NCI-H2196 treated with DMSO at 0.1 percent for 48 hours (cell line): Measurements from ENCODE around the gene RPS8.
A peak's percentile ranks its signal among the peaks of the same experiment; 100 is the strongest.
"Not testable (repeated sequence)": the region's sequence is repeated elsewhere in the genome, so short reads cannot be mapped to it uniquely, and the experiment has no call there.

Experiments used
- DNase-seq: peaks from one replicate; lab custom pipeline; 2025; ENCODE audit not compliant: unreplicated experiment; lab: John Stamatoyannopoulos, UW

Gene RPS8

GRCh38 chr1:44775078-44775929, at the start of gene RPS8:
TSS of gene RPS8 (plus strand) at chr1:44775540. CDS start at chr1:44775597, 57 bp downstream.
- DNase-seq = peak; percentile 84

DNA sequence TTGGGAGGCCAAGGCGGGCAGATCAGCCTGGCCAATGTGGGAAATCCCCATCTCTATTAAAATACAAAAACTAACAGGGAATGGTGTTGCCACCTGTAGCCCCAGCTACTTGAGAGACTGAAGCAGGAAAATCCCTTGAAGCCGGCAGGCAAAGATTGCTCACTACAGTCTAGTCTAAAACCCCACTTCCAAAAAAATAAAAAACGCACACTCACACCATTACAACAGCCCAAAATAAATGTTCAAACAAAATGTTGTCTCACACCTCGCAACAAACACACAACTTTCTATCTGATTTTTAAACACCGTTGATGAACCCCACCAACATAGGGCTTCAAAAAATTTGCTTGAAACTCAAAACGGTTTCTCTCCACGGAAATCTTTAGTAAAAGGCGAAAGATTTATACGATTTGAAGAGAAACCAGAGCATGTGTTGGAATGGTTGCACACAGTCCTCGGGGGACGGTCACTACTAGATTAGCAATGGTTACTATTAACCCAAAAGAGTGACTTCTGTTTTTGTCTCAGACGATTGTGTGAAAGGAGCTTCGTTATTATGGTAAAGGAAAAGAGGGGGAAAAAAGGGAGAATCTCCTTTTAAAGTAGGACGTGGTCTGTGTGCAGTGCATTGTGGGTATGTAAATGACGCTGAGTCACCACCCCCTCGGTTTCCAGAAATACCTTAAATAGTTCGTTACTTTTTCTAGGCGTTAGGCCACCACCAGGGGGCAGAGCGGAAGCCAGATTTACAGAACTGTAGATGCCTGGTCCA, 44.4 kb upstream of the RPS8 start, which contains the start of gene RNU5D-1:
Gene RNU5D-1 (minus strand): TSS at position 430 of the 772 bp plus-strand sequence.
- DNase-seq = peak; percentile 88

DNA sequence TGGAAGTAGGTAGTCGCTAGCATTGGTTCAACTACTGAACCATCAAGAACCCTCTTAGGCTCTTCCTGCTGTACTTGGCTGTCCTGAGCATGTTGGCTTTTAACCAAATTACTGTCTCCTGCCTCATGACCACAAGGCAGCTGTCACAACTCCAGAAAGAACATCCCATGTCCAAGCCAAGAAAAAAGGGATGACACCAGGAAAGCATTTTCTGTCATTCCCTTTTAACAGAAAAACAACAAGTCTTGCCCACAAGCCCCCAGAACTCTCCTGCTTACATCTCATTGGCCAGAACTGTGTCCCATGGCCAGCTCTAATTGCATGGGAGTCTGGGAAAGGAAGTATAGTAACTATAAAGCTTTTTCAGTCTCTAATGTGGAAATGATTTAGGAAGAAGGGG, 42.0 kb upstream of the RPS8 start:
- no peak for DNase-seq

DNA sequence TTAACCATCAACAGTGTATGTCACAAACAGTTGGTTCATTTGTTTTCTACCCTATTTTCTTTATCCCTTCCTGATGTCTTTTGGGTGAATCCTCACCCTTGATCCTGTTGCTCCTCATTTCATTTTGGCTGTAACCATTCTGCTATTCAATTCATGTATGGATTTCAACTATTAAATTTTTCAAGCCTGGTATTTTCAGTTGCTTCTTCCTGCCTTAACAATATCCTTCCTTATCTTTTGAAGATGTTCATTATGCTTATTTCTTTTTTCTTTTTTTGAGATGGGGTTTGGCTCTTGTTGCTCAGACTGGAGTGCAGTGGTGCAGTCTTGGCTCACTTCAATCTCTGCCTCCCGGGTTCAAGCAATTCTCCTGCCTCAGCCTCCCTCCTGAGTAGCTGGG, 41.6 kb upstream of the RPS8 start:
- DNase-seq = no peak

DNA sequence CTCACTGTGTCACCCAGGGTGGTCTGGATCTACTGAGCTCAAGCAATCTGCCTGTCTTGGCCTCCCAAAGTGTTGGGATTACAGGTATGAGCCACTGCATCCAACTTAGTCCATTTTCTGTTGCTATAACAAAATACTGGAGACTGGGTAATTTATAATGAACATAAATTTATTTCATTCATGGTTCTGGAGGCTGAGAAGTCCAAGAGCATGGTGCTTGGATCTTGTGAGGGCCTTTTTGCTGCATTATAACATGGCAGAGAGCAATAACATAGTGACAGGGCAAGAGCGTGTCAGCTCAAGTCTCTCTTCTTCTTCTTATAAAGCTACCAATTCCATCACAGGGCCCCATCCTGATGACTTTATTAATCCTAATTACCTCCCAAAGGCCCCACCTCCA, 39.3 kb upstream of the RPS8 start:
- no peak for DNase-seq

- DNase-seq = not testable (repeated sequence)
Observed at GRCh38 chr1:44738953-44739306, 36.4 kb upstream of the RPS8 start.

DNA sequence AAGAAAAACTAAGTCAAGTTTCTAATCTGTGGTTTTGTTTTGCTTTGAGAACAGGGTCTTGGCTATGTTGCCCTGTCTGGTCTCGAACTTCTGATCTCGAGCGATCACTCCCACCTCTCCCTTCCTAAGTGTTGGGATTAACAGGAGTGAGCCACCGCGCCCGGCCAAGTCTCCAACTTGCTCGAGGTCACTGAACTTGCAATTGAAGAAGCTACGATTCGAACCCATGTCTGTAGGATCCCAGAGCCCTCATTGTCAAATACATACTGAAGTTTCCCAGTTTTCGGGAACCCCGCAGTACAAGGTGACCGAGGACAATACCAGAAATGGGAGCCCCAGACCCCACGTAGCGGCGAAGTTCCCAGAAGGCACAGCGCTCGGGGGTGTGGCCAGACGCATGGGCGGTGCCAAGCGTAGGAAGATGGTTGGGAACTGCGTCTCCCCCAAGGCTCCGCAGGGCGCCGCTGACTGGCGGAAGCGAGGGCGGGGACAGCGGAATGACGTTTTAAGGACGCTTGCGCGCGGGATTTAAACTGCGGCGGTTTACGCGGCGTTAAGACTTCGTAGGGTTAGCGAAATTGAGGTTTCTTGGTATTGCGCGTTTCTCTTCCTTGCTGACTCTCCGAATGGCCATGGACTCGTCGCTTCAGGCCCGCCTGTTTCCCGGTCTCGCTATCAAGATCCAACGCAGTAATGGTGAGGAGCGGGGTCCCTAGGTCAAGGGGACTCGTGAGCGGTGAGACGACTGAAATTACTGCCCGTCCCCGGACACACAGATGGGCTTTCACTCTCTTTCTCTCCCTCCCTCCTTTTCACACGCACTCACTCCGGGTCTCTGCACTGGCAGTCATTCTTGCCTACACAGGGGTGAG, 35.8 kb upstream of the RPS8 start, which contains the start of gene KIF2C:
Gene KIF2C (plus strand): TSS at position 531 of the 872 bp plus-strand sequence. CDS start 96 bp downstream, at position 627.
- DNase-seq = peak; percentile 94

- no peak for DNase-seq
Observed at GRCh38 chr1:44740179-44740617, 35.1 kb upstream of the RPS8 start.

- DNase-seq = no peak
Observed at GRCh38 chr1:44743211-44743610, 32.1 kb upstream of the RPS8 start.

DNA sequence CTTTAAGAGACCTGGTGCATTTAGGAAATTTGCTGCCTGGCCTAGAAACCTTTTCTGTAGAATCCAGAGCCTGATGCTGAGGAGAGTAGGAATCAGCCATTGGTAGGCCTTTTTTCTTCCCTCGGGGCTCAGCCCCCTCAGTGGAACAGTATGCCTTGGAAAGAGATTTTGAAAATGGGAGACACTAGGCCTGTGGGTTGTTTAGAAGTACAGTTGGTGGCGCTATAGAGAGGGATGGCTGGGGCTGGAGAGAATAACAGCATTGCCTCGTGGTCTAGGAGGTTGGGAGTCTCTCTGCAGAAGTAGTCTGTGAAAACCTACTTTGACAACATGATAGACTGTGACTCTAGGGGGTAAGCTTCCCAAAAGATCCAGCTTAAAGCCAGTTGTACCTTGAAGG, 27.5 kb upstream of the RPS8 start:
- DNase-seq = no peak

- DNase-seq = no peak
Observed at GRCh38 chr1:44757420-44757819, 17.9 kb upstream of the RPS8 start.

GRCh38 chr1:44759077-44759476, 16.3 kb upstream of the RPS8 start:
- no peak for DNase-seq

- DNase-seq = no peak
Observed at GRCh38 chr1:44760876-44761275, 14.5 kb upstream of the RPS8 start.

GRCh38 chr1:44766421-44766820, 8.9 kb upstream of the RPS8 start:
- not testable (repeated sequence) for DNase-seq

- DNase-seq = no peak
Observed at GRCh38 chr1:44775930-44776729, 790 bp downstream of the RPS8 start.

DNA sequence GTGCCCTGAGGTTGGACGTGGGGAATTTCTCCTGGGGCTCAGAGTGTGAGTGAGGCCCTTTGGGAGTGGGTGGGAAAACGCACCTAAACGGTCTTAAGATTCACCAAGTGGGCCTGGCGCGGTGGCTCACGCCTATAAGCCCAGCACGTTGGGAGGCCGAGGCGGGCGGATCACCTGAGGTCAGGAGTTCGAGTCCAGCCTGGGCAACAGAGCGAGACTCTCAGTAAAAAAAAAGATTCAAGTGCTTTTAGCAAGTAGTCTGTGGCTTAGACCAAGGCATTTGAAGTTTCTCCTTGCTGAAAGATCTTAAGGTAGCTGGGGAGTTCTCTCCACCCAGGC, 1.4 kb downstream of the RPS8 start:
- DNase-seq = no peak

DNA sequence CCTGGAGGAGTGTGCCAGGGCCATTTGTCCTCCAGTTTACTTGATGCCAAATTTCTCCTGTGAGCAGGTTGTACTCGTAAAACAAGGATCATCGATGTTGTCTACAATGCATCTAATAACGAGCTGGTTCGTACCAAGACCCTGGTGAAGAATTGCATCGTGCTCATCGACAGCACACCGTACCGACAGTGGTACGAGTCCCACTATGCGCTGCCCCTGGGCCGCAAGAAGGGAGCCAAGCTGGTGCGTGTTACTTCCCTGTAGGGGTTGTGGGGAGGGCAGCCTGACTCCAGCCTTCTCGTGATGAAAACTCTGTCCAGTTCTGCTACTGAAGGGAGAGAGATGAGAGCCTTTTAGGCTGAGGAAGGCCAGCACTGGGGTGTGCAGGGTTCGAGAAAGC, 2.2 kb downstream of the RPS8 start:
- no peak for DNase-seq

DNA sequence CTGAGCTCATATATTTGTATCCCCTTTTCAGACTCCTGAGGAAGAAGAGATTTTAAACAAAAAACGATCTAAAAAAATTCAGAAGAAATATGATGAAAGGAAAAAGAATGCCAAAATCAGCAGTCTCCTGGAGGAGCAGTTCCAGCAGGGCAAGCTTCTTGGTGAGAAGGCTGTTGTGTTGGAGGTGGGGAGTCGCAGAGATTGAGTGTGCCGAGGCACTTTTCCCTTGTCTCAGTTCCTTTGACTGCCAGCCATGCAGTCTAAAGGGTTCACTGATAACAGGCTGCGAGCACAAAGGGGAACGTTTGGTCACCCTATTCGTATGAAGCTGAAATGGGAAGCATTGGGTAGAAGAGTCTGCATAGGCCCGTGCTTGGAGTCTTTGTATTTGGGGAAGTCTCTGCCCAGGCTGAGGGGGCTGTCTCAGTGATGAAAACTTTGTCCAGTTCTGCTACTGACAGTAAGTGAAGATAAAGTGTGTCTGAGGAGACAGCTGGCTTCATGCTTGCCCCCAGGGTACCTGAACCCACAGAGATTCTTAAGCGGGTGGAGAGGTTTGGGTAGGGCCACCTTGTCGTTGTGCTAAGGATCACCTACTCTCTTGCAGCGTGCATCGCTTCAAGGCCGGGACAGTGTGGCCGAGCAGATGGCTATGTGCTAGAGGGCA, 2.8 kb downstream of the RPS8 start:
- no peak for DNase-seq

DNA sequence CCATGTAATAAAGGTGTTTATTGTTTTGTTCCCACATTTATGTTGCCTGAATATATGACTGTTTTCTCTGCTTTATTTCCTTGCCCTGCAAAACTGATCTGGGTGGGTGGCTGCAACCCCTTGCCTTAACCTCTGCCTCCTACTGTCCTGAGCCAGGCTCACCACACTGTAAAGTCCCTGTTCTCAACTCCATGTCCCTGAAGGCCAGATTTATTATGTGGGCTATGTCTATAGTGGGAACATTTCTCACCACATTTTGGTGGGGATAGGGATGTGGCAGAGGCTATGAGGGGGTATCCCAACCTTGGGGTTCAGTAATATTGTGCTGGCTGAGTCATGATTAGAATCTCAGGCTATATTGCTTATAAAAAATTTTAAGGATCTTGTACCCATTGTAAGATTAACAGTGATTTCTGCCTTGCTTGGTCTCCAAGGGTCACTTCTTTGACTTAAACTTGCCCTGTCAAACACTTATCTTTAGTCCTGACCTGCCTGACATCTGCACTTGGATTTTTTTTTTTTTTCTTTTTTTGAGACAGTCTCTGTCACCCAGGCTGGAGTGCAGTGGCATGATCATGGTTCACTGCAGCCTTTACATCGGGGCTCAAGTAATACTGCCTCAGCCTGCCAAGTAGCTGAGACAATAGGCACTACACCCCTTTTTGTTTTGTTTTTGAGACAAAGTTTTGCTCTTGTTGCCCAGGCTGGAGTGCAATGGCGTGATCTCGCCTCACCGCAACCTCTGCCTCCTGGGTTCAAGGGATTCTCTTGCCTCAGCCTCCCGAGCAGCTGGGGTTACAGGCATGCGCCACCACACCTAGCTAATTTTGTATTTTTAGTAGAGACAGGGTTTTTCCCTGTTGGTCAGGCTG, 3.6 kb downstream of the RPS8 start:
- DNase-seq = no peak
